Measurements from ENCODE around the gene TCF25.

- TF ChIP-seq POLR2A (IDR thresholded peaks at IDR 0.05; ENCODE audit: low read length) = no peak
- TF ChIP-seq GATA1 (IDR thresholded peaks at IDR 0.05; ENCODE audit: low read depth, low read length) = no peak
Observed at GRCh38 chr16:89907055-89907814, 33.8 kb downstream of the TCF25 start.

Data from erythroblast (primary cell).